ENCODE results near the gene LSM12.

Gene LSM12

GRCh38 chr17:44006598-44007345 lies 59.7 kb downstream of the LSM12 start (continued):
- TF ChIP-seq ZNF558 (tag by site-specific recombination; IDR thresholded peaks at IDR 0.05), result no peak
- TF ChIP-seq TCF7L2 (IDR thresholded peaks at IDR 0.05; ENCODE audit: borderline replicate concordance, low read depth, low read length), result peak; percentile 49
- TF ChIP-seq ZNF629 (tag by site-specific recombination; IDR thresholded peaks at IDR 0.05), result no peak
- TF ChIP-seq ZFP3 (tag by site-specific recombination; IDR thresholded peaks at IDR 0.05; ENCODE audit: low read depth), result no peak
- TF ChIP-seq ZNF157 (tag by site-specific recombination; IDR thresholded peaks at IDR 0.05), result no peak
- no peak for TF ChIP-seq ZNF488 (tag by site-specific recombination; IDR thresholded peaks at IDR 0.05)
- no peak for TF ChIP-seq ZNF701 (tag by site-specific recombination; IDR thresholded peaks at IDR 0.05)
- TF ChIP-seq ZNF692 (tag by site-specific recombination; IDR thresholded peaks at IDR 0.05), result no peak
- no peak for TF ChIP-seq ZNF433 (tag by site-specific recombination; IDR thresholded peaks at IDR 0.05; ENCODE audit: low read depth)
- TF ChIP-seq ZNF146 (tag by site-specific recombination; IDR thresholded peaks at IDR 0.05), result no peak
- TF ChIP-seq ZNF248 (tag by site-specific recombination; IDR thresholded peaks at IDR 0.05), result no peak
- no peak for TF ChIP-seq ZNF169 (tag by site-specific recombination; IDR thresholded peaks at IDR 0.05)
- TF ChIP-seq ZNF747 (tag by site-specific recombination; IDR thresholded peaks at IDR 0.05), result no peak
- no peak for TF ChIP-seq HIC1 (tag by site-specific recombination; IDR thresholded peaks at IDR 0.05)
- no peak for TF ChIP-seq ZNF596 (tag by site-specific recombination; IDR thresholded peaks at IDR 0.05)
- peak; percentile 92 for TF ChIP-seq KLF8 (tag by site-specific recombination; IDR thresholded peaks at IDR 0.05)
- TF ChIP-seq ZNF23 (tag by site-specific recombination; IDR thresholded peaks at IDR 0.05; ENCODE audit: borderline replicate concordance), result no peak
- TF ChIP-seq PRDM2 (tag by site-specific recombination; IDR thresholded peaks at IDR 0.05; ENCODE audit: borderline replicate concordance), result no peak
- peak; percentile 28; the same call in 1 of the 2 replicates for TF ChIP-seq ZNF654 (tag by site-specific recombination; IDR thresholded peaks at IDR 0.05; ENCODE audit: low read depth)
- TF ChIP-seq ZNF10 (tag by site-specific recombination; IDR thresholded peaks at IDR 0.05), result no peak
- no peak for TF ChIP-seq ZNF26 (tag by site-specific recombination; IDR thresholded peaks at IDR 0.05)
- no peak for TF ChIP-seq FEZF1 (tag by site-specific recombination; IDR thresholded peaks at IDR 0.05)
- TF ChIP-seq PATZ1 (tag by site-specific recombination; IDR thresholded peaks at IDR 0.05), result peak; percentile 98
- no peak for TF ChIP-seq ZBTB6 (tag by site-specific recombination; IDR thresholded peaks at IDR 0.05)
- TF ChIP-seq MEIS1 (CRISPR knock-in tag; IDR thresholded peaks at IDR 0.05; ENCODE audit: borderline replicate concordance), result no peak

All from HEK293 (cell line).